GM19025 (cell line): ENCODE measurements around the gene CALD1.

Experiments used
- ATAC-seq: cut with Tn5 transposase; IDR thresholded peaks from one replicate; pipeline ENCODE4 v1.9.1; 2021; ENCODE audit warnings: mild to moderate bottlenecking, low read depth, moderate library complexity; ENCODE audit not compliant: unreplicated experiment

Gene CALD1, protein sequence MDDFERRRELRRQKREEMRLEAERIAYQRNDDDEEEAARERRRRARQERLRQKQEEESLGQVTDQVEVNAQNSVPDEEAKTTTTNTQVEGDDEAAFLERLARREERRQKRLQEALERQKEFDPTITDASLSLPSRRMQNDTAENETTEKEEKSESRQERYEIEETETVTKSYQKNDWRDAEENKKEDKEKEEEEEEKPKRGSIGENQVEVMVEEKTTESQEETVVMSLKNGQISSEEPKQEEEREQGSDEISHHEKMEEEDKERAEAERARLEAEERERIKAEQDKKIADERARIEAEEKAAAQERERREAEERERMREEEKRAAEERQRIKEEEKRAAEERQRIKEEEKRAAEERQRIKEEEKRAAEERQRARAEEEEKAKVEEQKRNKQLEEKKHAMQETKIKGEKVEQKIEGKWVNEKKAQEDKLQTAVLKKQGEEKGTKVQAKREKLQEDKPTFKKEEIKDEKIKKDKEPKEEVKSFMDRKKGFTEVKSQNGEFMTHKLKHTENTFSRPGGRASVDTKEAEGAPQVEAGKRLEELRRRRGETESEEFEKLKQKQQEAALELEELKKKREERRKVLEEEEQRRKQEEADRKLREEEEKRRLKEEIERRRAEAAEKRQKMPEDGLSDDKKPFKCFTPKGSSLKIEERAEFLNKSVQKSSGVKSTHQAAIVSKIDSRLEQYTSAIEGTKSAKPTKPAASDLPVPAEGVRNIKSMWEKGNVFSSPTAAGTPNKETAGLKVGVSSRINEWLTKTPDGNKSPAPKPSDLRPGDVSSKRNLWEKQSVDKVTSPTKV

DNA sequence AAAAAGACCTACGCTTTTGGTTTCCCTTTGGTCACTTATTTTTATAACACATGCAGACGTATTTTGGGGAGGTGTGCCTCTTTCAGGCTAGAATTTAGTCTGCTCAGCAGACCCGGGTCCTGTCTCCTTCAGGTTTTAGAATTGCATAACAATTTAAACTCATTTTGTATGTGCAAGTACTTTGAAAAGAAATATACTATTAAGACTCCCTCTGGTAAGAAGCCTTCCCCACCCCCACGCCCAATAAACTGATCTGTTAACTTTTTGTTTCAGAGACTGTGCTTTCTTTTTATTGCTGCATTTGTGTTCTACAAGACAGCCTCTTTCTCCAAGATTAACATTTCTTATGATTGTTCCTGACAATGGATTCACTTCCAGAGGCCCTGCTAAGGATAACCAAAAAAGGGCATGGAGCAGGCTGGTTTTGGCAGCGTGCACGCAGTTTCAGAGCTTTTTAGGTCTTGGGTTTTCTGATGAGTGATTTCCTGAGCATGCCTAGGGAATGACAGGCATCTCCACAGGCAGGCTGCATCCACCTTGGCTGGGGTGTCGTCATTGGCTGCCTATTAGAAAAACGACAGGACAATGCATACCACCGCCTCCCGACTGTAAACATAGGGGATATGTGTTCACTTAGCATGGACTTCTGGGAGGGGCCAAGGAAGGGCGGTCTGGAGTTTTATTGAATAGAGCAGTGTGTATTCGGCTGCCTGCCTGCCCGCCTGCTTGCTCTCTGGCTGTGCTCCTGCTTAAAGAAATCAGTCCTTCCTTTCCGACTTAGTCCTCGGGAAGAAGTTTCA, at the start of gene CALD1:
Gene CALD1, plus strand, starts transcription at position 694 of the 800 bp plus-strand sequence. CDS start 88,100 bp downstream, outside the sequence.
- ATAC-seq: no peak

DNA sequence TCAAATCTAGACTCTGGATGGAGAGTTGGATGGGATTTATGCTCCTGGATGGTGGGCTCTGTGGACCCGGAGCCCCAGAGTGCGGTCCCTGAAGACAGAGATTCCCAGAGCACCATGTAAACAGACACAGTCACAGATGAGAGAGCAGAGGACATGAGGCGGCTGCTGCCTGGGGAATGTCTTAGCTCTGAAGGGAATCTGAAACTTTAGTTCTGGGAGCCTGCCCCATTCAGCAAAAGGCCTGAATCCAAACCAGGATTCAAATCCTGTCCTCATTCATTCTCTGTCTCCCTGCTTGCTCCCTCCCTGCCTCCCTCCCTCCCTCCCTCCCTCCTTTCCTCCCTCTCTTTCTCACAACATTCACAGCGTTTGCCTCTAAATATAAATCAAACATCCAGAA, 49.5 kb upstream of the CALD1 start:
- ATAC-seq: no peak

DNA sequence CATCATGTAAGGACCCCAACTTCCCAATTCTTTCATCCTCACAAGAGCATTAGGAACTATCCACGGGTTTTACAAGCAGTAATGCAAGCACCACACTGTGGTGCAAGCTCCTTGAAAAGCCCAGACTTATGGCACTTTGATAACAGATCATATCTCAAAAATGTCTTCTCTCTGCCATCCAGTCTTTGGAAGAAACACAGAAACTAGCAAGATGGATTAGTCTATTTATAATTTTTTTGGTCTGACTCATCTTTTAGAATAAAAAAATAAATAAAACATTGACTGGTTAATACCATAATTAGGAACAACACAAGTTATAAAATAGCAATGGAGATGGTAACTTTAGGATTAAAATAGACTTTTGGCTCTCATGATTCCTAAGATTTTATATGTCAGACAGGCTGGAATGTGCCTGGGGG, 49.0 kb upstream of the CALD1 start:
- no peak for ATAC-seq

DNA sequence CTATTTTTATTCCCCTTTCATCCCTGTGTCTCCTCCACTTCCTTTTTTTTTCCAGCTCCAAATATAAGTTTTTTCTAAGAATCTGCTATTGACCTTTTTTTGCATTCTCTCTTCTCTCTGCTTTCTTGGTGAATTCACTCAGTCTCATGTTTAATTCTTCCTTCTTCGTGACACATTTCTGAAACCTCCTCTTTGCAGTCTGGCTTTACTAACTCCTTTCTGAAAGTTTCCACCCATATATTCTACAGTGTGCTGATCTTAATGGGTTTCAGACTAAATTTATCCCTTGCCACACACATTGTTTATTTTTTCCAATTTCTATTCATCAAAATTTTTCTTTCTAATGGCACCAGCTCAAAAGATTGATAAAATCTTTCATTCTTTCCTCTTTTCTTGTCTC, 47.8 kb upstream of the CALD1 start:
- no peak for ATAC-seq

DNA sequence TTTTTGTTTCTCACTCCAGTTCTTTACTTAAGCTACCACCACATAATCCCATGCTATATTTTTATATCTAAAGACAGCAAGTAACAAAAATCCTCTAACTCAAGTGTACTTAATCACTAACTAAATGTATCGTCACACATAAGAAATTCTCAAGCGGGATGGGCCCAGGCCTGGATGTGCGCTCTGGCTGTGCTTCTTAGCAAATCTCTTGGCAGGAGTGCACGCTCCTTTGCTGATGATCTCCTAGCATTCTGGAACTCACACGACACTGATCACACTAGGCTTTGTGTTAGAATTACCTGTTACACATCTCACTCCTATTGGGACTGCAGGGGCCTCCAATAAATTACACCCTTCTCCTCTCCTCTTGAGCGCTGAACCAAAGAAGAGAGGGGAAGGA, 46.7 kb upstream of the CALD1 start:
- ATAC-seq: no peak

DNA sequence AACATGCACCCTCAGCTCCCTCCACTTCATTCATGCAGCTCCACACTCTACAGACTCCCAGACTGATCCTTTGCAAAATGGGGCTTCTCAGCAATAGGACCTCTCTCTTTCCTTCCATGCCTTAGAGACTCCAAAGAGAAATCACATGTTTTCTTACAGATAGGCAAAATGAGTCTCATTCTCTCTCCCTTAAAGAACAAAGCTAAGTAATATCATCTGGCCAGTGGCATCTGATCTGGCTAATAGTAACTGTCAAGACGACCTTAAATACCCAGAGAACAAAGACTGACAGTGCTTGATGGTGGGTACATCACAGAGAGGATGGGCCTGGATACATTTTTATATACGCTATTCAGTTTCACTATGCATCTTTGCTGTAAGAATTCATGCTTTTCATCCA, 43.1 kb upstream of the CALD1 start:
- no peak for ATAC-seq

DNA sequence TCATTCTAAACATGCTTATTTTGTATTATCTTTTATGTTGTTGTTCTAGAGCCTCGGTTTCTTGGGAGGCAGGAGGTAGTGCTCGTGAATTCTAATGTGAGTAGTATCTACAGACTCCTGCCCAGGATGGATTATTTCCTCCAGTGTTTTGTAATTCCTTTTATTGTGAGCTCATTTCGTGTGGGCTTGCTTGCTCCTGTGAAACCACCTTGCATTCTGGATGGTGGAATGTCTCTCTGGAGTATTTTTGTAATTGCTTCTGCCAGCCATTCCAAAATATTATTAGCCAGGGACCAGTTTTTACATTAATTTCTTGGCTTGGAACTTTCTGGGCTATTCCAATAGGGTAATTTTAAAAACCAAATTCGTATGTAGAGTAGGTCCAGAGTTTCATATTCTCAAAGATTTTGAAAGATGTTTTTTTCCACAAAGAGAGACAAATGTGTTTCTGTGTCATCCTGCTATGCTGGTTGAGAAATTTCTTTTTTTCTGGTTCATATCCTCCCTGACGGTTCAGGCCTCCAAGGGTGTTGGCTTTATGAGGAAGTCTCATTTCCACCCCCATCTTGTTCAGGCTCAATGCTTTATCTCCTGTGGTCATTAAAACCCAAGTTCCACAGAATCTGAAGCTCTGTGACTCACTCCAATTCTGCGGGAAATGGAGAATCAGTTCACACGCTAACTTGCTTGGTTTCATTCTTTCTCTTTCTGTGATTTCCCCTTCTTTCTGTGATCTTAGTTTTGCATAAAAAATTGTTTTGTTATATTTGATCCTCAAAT, 41.7 kb upstream of the CALD1 start:
- no peak for ATAC-seq

DNA sequence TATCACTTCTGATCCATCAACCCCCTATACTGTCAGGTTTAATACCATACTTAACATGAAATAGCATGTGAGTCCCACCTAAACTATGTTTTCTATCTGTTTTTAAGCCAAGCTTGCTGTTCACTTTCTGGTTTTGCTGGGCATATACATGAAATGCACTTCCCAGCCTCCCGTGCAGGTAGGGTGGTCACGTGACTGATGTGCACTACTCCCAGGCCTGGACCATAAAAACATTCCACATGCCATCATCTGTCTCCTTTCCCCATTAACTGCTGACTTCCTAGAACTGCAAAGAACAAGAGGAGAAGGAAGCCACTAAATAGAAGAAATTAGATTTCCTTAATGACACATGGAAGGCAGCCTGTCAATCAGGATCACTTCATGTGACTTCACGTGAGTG, 40.1 kb upstream of the CALD1 start:
- no peak for ATAC-seq

DNA sequence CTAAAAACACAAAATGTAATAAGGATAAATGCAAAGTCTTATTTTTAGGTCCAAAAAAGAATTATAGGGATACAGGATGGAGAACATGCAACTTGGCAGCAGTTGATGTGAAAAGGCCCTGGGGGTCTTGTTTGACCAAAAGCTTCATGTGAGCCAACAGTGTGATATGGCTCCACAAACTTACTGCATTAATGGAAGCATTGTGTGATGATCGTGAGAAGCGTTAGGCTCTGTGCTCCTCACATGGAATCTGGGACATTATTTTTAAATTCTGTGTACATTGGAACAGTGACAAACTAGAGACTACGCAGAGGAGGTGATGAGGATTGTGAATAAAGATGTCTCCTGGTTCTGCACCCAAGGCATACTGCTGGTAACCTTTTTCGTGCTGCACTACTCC, 39.1 kb upstream of the CALD1 start:
- ATAC-seq: no peak

DNA sequence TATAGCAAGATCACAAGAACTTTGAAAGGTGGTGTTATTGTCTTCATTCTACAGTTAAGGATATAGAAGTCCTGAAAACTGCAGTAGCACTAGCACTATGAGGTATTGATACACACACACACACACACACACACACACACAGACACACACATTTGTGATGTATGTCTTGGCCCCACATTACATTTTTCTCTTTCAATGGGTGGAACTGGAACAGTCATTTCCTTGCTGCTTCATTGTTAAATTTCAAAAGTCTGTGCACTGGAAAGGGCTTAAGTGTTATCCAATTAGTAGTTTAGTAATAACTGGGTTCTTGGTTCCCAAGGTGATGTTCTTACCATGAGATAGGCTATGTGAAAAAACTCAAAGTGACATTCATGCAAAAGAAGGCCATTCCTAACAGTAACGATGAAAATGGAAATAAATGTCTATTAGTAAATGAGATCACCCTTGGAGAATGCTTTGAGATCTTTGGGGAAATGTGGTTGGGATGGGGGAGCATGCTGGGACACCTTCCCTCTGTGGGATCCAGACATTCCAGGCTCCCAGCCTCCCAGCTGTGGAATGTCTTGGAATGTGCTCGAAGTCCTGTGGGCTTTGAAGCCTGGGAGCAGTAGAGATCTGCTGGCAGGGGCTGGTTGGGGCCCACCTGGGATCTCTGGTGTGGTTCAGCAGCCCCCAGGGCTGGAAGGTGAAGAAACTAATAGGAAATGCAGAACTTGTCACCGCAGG, 37.4 kb upstream of the CALD1 start:
- no peak for ATAC-seq

DNA sequence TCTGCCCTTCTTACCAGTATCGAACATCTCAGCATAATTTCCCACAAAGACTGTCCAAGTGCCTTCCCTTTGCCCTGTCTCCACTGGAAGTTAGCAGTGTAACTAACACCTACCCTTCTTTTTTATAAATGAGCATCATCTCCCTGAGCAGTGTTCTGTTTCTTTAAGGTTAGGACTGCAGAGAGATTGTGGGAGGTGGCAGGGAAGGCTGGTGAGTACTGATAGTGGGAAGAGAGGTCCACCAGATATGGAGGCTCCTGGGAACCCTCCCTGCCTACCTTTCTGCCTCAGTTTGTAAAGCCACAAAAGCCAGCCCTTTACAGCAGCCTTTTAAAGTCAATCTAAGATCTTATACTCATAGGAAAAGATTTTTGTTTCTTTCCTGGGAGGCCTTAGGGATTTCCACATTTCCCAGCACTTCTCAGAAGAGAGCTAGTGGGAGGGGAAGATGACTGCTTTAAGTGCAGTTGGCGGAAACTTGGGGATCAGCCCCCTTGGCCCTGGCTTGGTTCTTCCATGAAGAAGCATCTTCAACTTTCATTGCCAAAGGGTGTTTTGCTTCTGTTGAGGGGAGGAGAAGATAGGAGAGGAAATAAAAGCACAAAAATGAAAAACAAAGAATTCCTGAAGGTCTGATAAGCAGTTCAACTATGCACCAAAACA, 36.6 kb upstream of the CALD1 start:
- no peak for ATAC-seq

DNA sequence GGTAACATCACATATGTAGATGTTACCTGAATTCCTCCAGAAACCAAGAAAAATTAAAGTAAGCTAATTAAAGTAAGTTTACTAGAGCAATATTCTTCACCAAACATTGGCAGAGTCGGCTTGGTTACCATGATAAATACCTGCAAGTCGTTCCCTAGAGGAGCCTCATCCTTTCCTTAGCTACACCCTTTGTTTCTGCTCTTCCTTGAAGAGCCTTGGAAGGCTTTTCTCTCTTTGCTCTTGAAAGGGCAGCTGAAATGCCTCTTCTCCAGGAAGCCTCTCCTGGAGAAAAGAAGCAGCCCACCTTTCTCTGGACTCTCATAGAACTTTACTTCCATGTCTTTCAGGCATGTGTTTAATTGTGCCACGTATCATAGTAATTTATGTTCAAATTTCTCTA, 34.9 kb upstream of the CALD1 start:
- no peak for ATAC-seq

DNA sequence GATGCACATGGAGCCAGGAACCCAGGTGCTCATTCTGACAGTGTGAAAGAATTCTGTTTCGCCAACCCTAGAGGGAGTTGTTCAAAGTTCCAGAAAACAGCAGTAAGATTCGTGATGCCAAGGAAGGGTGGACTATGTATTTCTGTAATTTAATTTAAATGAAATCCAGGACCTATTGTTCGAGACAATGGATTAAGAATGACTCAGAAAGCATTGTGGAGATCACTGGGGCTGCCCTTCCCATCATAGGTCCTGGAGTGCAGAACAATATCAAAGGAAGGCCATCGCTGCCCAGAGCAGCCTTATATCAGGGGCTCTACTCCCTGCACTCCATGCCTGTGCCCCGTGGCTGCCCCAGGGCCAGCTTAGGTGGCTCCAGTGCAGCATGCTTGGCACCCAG, 32.1 kb upstream of the CALD1 start:
- no peak for ATAC-seq

DNA sequence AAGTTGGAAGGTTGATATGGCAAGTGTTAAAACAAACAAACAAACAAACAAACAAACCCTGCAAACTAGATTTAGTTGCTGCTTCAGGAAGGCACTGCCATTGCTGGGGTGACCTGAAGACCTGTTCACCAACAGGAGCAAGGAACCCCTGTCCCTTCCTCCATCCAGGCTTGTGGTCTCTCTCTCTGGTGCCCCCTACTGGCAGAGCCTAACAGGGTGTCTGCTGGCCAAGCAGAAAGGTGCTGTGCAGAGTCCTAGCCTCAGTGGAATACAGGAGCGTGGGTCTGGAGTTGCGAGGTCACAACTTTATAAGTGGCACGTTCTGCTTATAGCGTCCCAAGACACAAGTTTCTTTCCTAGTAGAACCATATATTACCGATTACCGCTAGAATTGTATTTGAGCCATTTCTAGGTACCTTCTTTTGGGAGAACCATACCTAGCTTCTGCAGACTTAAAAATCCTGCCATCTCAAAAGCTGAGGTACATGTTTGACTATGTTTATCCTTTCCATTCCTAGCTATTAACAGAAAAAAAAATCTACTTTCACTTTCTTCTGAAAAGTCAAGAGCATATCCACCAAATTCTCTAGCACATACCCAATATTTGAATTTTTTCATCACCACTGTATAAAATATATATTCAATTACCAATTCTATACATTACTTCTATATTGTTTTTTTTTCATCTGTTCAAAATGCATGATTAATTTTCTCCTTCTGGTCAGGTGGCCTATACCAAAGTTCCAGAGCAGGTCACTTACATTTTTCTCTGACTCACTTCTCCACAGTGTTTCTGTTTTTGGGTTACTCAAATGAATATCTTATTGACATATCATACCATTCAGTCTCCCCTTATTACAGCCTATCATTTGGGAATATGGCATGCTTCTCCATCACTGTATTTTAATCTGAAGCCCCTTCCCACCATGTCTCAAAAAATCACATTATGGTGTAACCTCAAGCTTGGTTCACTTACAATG, 29.1 kb upstream of the CALD1 start:
- ATAC-seq: no peak

DNA sequence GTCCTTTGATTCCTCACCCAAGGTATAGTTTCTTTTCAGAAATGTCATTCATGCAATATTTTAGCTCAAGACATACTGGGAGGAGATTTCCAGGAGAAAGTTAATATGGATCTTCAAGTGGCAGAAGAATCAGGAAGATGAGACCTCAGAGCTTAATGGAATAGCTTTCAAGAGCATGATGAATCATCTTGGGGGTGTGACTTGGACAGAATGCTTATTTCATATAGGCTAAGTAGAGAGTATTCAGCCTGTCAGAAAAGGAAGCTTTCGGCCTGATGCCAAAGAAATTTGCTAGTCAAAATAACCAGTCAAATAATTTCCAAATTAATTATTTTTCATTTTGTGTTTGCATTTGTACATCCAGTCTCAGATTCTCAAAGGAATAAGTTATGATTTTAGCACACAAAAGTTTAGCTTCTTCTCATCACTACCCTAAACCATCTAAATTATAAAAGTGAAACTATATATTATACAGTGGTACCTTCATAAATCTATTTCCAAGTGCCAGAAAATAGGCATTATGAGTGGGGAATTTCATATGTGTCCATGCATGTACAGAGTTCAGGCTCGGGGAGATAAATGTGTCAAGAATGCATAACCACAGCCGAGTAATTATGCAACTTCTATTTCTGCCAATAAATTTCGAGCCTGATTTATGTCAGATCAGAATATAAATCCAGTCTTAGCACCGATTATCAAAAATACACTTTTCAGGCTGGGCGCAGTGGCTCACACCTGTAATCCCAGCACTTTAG, 27.3 kb upstream of the CALD1 start:
- ATAC-seq: no peak

DNA sequence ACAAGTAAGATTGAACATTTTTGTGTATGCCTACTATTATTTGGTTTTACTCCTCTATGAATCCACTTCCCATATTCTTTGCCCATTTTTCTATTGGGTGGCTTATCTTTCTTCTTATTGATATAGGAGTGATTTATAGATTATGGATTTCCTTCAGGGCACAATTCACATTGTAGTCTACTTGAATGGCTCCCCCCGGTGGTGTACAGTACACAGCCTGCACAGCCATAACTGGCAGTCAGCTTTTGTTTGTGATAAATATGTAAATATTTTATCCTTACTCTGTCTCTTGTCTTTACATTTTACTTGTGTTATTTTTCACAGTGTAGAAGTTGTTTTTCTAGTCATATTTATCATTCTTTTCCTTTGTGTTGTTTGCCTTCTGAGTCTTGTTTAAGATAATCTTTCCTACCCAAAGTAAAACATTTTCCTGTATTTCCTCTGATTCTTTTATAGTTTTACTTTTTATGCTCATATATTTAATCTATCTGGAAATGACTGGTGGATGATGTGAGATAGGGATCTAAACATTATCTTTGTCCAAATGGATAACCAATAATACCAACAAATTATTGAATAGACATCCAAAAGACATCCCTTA, 23.9 kb upstream of the CALD1 start:
- ATAC-seq: no peak

DNA sequence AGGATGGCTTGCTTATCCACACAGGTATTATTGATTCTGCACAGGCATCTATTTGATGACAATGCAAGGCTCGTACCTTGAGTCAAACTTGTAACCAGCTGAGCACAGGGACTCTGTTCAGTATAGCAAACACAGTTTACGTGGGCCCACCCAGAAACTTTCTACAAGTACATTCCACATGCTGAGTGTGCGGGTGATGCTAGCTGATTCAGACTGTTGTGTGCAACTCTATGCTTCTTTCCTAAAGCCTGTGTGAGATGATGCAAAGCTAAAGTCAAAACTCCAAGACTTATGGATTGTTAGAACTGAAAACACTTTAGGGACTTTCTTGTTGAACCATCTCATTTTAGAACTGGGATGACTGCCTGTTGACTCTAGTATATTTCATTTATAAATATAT, 21.5 kb upstream of the CALD1 start:
- ATAC-seq: no peak
